ENCODE results near the gene NSUN2. TPM values are rescaled to one million over a fixed set of nuclear protein-coding genes. Genes with fewer than 3 reads are reported as not detected.
A peak's percentile ranks its signal among the peaks of the same experiment; 100 is the strongest.

NSUN2 gene
- polyA plus RNA-seq, 1 donor from 2014 or later, result 47.5 TPM

DNA sequence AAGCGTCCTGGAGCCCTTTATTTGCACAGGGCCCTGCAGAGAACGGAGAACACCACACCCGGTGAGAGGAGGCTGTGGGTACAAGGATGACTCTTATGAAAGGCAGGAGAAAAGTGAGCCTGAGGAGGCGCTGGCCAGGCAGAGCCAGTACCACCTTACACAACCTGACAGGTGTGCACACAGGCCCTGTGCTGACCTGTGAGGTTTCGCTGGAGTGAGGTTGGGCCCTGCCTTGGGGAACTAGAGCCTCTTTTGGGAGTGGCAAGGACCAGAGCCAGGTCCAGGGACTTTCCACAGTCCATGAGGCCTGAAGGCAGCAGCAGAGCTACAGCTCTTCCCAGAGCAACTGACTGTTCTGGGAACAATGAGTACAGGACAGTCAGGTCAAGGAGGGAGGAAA, 3.4 kb upstream of the NSUN2 start:
- H3K27me3 ChIP-seq (ENCODE audit: insufficient read depth, low read depth, low read length), result no peaks in the 10 kb centered on the region
- H3K27ac ChIP-seq (ENCODE audit: low read length), result no peak overlapping the region
- peaks cover 25% of the 10 kb centered on the region for H3K79me2 ChIP-seq (replicated peaks; ENCODE audit: insufficient read depth, low read length)
- no peaks in the 10 kb centered on the region for H3F3A ChIP-seq (ENCODE audit: insufficient read depth, low read length, poor library complexity, severe bottlenecking)
- no peak overlapping the region for H3K4me2 ChIP-seq (ENCODE audit: low read length)
- H3K9me3 ChIP-seq (ENCODE audit: low read length), result no peaks in the 10 kb centered on the region
- no peak for TF ChIP-seq POLR2AphosphoS5 (IDR thresholded peaks at IDR 0.05)
- TF ChIP-seq SMC3 (conservative IDR thresholded peaks at IDR 0.05; ENCODE audit: poor library complexity), result no peak
- TF ChIP-seq, protein P1, sequence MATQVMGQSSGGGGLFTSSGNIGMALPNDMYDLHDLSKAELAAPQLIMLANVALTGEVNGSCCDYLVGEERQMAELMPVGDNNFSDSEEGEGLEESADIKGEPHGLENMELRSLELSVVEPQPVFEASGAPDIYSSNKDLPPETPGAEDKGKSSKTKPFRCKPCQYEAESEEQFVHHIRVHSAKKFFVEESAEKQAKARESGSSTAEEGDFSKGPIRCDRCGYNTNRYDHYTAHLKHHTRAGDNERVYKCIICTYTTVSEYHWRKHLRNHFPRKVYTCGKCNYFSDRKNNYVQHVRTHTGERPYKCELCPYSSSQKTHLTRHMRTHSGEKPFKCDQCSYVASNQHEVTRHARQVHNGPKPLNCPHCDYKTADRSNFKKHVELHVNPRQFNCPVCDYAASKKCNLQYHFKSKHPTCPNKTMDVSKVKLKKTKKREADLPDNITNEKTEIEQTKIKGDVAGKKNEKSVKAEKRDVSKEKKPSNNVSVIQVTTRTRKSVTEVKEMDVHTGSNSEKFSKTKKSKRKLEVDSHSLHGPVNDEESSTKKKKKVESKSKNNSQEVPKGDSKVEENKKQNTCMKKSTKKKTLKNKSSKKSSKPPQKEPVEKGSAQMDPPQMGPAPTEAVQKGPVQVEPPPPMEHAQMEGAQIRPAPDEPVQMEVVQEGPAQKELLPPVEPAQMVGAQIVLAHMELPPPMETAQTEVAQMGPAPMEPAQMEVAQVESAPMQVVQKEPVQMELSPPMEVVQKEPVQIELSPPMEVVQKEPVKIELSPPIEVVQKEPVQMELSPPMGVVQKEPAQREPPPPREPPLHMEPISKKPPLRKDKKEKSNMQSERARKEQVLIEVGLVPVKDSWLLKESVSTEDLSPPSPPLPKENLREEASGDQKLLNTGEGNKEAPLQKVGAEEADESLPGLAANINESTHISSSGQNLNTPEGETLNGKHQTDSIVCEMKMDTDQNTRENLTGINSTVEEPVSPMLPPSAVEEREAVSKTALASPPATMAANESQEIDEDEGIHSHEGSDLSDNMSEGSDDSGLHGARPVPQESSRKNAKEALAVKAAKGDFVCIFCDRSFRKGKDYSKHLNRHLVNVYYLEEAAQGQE (IDR thresholded peaks at IDR 0.05; ENCODE audit: borderline replicate concordance), result no peak
- no peak for TF ChIP-seq TAF1 (IDR thresholded peaks at IDR 0.05; ENCODE audit: low read depth)
- TF ChIP-seq, protein P2, sequence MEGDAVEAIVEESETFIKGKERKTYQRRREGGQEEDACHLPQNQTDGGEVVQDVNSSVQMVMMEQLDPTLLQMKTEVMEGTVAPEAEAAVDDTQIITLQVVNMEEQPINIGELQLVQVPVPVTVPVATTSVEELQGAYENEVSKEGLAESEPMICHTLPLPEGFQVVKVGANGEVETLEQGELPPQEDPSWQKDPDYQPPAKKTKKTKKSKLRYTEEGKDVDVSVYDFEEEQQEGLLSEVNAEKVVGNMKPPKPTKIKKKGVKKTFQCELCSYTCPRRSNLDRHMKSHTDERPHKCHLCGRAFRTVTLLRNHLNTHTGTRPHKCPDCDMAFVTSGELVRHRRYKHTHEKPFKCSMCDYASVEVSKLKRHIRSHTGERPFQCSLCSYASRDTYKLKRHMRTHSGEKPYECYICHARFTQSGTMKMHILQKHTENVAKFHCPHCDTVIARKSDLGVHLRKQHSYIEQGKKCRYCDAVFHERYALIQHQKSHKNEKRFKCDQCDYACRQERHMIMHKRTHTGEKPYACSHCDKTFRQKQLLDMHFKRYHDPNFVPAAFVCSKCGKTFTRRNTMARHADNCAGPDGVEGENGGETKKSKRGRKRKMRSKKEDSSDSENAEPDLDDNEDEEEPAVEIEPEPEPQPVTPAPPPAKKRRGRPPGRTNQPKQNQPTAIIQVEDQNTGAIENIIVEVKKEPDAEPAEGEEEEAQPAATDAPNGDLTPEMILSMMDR (IDR thresholded peaks at IDR 0.05; ENCODE audit: poor library complexity, severe bottlenecking), result no peak
- no peak overlapping the region for H3K9ac ChIP-seq (ENCODE audit: low read length)
- H3K36me3 ChIP-seq (ENCODE audit: insufficient read depth, low read length), result no peaks in the 10 kb centered on the region
- no peaks in the 10 kb centered on the region for H3K9me2 ChIP-seq (ENCODE audit: insufficient read depth, low read length)
- H3K4me3 ChIP-seq (ENCODE audit: low read length), result no peak overlapping the region
- H4K20me1 ChIP-seq (ENCODE audit: insufficient read depth), result no peaks in the 10 kb centered on the region
- H2AFZ ChIP-seq (ENCODE audit: low read depth, low read length), result no peak overlapping the region

DNA sequence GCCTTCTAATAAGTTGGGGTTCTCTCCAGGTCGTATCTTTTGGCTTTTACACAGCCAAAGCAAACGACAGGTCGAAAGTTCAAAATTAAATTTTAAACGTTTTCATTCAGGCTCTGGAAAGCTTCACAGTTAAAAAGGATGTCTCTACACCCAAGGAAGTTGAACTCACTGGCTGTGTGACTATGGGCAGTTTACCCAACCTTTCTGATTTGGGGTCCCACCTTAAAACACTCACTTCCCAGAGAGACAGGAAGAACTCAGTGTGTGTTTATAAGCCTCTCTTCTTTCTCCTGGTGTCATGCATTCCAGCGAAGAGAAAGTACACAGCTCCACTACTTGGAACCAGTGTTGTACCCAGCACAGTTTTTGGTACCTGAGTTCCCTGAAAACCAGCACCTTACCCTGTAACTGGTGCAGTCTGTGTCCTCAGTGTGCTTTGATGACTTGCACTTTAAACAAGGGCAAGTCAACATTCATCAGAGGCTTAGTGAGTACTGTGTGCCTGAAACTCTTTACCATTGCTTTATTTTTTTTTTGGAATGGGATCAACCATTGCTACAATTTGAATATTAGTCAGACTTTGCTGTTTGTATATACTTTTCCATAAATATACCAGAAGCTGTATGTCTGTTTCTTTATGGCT, 2.1 kb upstream of the NSUN2 start:
- H4K20me1 ChIP-seq (ENCODE audit: insufficient read depth), result no peaks in the 10 kb centered on the region
- no peaks in the 10 kb centered on the region for H3K27me3 ChIP-seq (ENCODE audit: insufficient read depth, low read depth, low read length)
- H3K27ac ChIP-seq (ENCODE audit: low read length), result no peak overlapping the region
- no peak overlapping the region for H2AFZ ChIP-seq (ENCODE audit: low read depth, low read length)
- H3K79me2 ChIP-seq (replicated peaks; ENCODE audit: insufficient read depth, low read length), result peaks cover 35% of the 10 kb centered on the region
- TF ChIP-seq, protein P1 (IDR thresholded peaks at IDR 0.05; ENCODE audit: borderline replicate concordance), result no peak
- TF ChIP-seq, protein P2 (IDR thresholded peaks at IDR 0.05; ENCODE audit: poor library complexity, severe bottlenecking), result no peak
- no peak for TF ChIP-seq RAD21 (conservative IDR thresholded peaks at IDR 0.05)
- no peak for TF ChIP-seq TAF1 (IDR thresholded peaks at IDR 0.05; ENCODE audit: low read depth)
- no peak for TF ChIP-seq EP300 (conservative IDR thresholded peaks at IDR 0.05; ENCODE audit: poor library complexity, severe bottlenecking)
- no peaks in the 10 kb centered on the region for H3K9me3 ChIP-seq (ENCODE audit: low read length)
- H3F3A ChIP-seq (ENCODE audit: insufficient read depth, low read length, poor library complexity, severe bottlenecking), result no peaks in the 10 kb centered on the region
- H3K4me3 ChIP-seq (ENCODE audit: low read length), result peak overlapping the region; percentile 96
- H3K9ac ChIP-seq (ENCODE audit: low read length), result no peak overlapping the region
- peak overlapping the region; percentile 82 for H3K4me2 ChIP-seq (ENCODE audit: low read length)
- H3K9me2 ChIP-seq (ENCODE audit: insufficient read depth, low read length), result no peaks in the 10 kb centered on the region
- no peaks in the 10 kb centered on the region for H3K36me3 ChIP-seq (ENCODE audit: insufficient read depth, low read length)

Data from neural cell (in vitro differentiated cells).